Natural killer cell (primary cell): ENCODE data around the gene SCO1. TPM values are rescaled to one million over a fixed set of nuclear protein-coding genes. Genes with fewer than 3 reads are reported as not detected.

Experiments
- ATAC-seq, 3 donors: fragments of 150-1000 bp in 2 of 3; fragments of 200-7000 bp in 1 of 3; cut with Tn5 transposase; 1 replicate in 1 of 3; 2 replicates in 2 of 3; pipeline ENCODE4 v1.10.0; 2021; ENCODE audit warnings: mild to moderate bottlenecking in 2 of 3, moderate library complexity in 2 of 3
- DNase-seq, 2 donors: peaks; one replicate each; pipeline versions ENCODE4 v3.0.0 to v3.0.0-alpha.2; 2013 to 2021; ENCODE audit warnings: mixed read lengths in 1 of 2
- H3K27ac ChIP-seq: one replicate; pipeline ENCODE4 v1.5.1; 2013; ENCODE audit warnings: mild to moderate bottlenecking, low read length
- H3K27me3 ChIP-seq: one replicate; pipeline ENCODE4 v1.6.1; 2013; ENCODE audit warnings: low read length; ENCODE audit not compliant: control insufficient read depth, insufficient read depth
- H3K36me3 ChIP-seq: one replicate; pipeline ENCODE4 v1.6.1; 2013; ENCODE audit warnings: low read length; ENCODE audit not compliant: control insufficient read depth, insufficient read depth
- H3K4me1 ChIP-seq: one replicate; pipeline ENCODE4 v1.6.1; 2013; ENCODE audit warnings: low read length; ENCODE audit not compliant: control insufficient read depth, insufficient read depth
- H3K4me3 ChIP-seq: one replicate; pipeline ENCODE4 v1.5.1; 2013; ENCODE audit warnings: low read length
- H3K9me3 ChIP-seq: one replicate; pipeline ENCODE4 v1.6.1; 2013; ENCODE audit warnings: low read length; ENCODE audit not compliant: control insufficient read depth, insufficient read depth
- H3K27ac Mint-ChIP-seq, 2 donors: one replicate each; pipeline ENCODE4 v1.8.0; 2022; ENCODE audit warnings: mild to moderate bottlenecking in 2 of 2, mixed read lengths in 2 of 2, moderate library complexity in 1 of 2
- H3K27me3 Mint-ChIP-seq, 2 donors: one replicate each; pipeline ENCODE4 v1.8.0; 2022; ENCODE audit warnings: low read depth in 2 of 2, mixed read lengths in 2 of 2
- H3K36me3 Mint-ChIP-seq: one replicate; pipeline ENCODE4 v1.8.0; 2022; ENCODE audit warnings: mixed read lengths
- H3K4me1 Mint-ChIP-seq, 2 donors: one replicate each; pipeline ENCODE4 v1.8.0; 2022; ENCODE audit warnings: mixed read lengths in 2 of 2
- H3K4me3 Mint-ChIP-seq: one replicate; pipeline ENCODE4 v1.8.0; 2022; ENCODE audit warnings: mild to moderate bottlenecking, moderate library complexity, mixed read lengths
- H3K9me3 Mint-ChIP-seq, 2 donors: one replicate each; pipeline ENCODE4 v1.8.0; 2022; ENCODE audit warnings: mixed read lengths in 2 of 2
- CTCF ChIP-seq: fragments of 200-600 bp; IDR thresholded peaks from one replicate; pipeline ENCODE4 v1.8.0; 2022; ENCODE audit warnings: antibody characterized with exemption
- WGBS: methylation state at CpG from one replicate; pipeline ENCODE4 v1.1.7; 2013; ENCODE audit warnings: missing lambda C conversion rate; ENCODE audit not compliant: insufficient coverage; 5-methylcytosine and 5-hydroxymethylcytosine counted together
- intact Hi-C: fragments of 100-400 bp; cut with micrococcal nuclease; formaldehyde crosslinking; loops from one replicate; pipeline ENCODE4 v1.14.2; 2022
- total RNA-seq, 4 donors: library from RNA; stranded (reverse); fragments of 120-200 nt in 1 of 4; gene quantifications; one replicate each; pipeline versions ENCODE4 v1.2.3 to v1.2.4, GENCODE V29; 2013 to 2022

Gene SCO1
- total RNA-seq, 3 donors from 2014 or later (not counting 1 experiment from before 2014, with no cell fraction given), result 13.4 to 22.9 (median 18.8) TPM

- H3K27me3 ChIP-seq, result no peaks in the 10 kb centered on the region
- DNase-seq, result no peak
- TF ChIP-seq CTCF, result no peak
- intact Hi-C loops, result no loop called here
- no peak for ATAC-seq
- Mint-ChIP-seq H3K36me3 (no peaks in the 10 kb centered on the region), H3K27me3 (peaks cover 0 to 8% of the 10 kb centered on the region in 2 donors), H3K27ac (no peak overlapping the region), H3K9me3 (no peaks in the 10 kb centered on the region), H3K4me3 (no peak overlapping the region), H3K4me1 (peaks cover 5 to 6% of the 10 kb centered on the region in 2 donors)
- no peak overlapping the region for H3K4me3 ChIP-seq
- H3K4me1 ChIP-seq, result no peaks in the 10 kb centered on the region
- H3K36me3 ChIP-seq, result no peaks in the 10 kb centered on the region
- no peak overlapping the region for H3K27ac ChIP-seq
- WGBS, result 92% methylated on average over 5 of the region's 5 CpGs
- no peaks in the 10 kb centered on the region for H3K9me3 ChIP-seq
Observed at GRCh38 chr17:10739386-10739785, 42.1 kb upstream of the SCO1 start.

- DNase-seq, result no peak
- Mint-ChIP-seq H3K27ac (no peak overlapping the region), H3K4me1 (peaks cover 5% of the 10 kb centered on the region in 2 donors), H3K36me3 (no peaks in the 10 kb centered on the region), H3K9me3 (no peaks in the 10 kb centered on the region), H3K4me3 (no peak overlapping the region), H3K27me3 (peaks cover 0 to 8% of the 10 kb centered on the region in 2 donors)
- WGBS, result 92% methylated on average over 5 of the region's 5 CpGs
- intact Hi-C loops, result no loop called here
- Histone ChIP-seq H3K27ac (no peak overlapping the region), H3K27me3 (no peaks in the 10 kb centered on the region), H3K4me3 (no peak overlapping the region), H3K4me1 (no peaks in the 10 kb centered on the region), H3K36me3 (no peaks in the 10 kb centered on the region), H3K9me3 (no peaks in the 10 kb centered on the region)
- no peak for ATAC-seq
- TF ChIP-seq CTCF, result no peak
Observed at GRCh38 chr17:10738521-10739258, 41.4 kb upstream of the SCO1 start.

GRCh38 chr17:10737736-10738135, 40.4 kb upstream of the SCO1 start:
- ATAC-seq (no peak), DNase-seq (no peak)
- Mint-ChIP-seq H3K36me3 (no peaks in the 10 kb centered on the region), H3K4me1 (peaks cover 5% of the 10 kb centered on the region in 2 donors), H3K27me3 (peaks cover 0 to 8% of the 10 kb centered on the region in 2 donors), H3K4me3 (no peak overlapping the region), H3K27ac (no peak overlapping the region), H3K9me3 (no peaks in the 10 kb centered on the region)
- TF ChIP-seq CTCF, result no peak
- Histone ChIP-seq H3K4me1 (no peaks in the 10 kb centered on the region), H3K27me3 (no peaks in the 10 kb centered on the region), H3K4me3 (no peak overlapping the region), H3K36me3 (no peaks in the 10 kb centered on the region), H3K27ac (no peak overlapping the region), H3K9me3 (no peaks in the 10 kb centered on the region)
- intact Hi-C loops, result no loop called here
- 93% methylated on average over 3 of the region's 3 CpGs for WGBS
